ENCODE measurements around the gene AQP1. TPM values are rescaled to one million over a fixed set of nuclear protein-coding genes. Genes with fewer than 3 reads are reported as not detected.

Gene AQP1
- total RNA-seq, 4 donors from 2014 or later = 81.9 to 149 (median 113) TPM

- no peak overlapping the region for H3K27ac ChIP-seq
- no peak for ATAC-seq
Observed at GRCh38 chr7:30903146-30903545, 8.5 kb upstream of the AQP1 start.

GRCh38 chr7:30904561-30904960 is 7.1 kb upstream of the AQP1 start:
- Histone ChIP-seq H3K27ac (no peak overlapping the region), H3K27me3 (no peaks in the 10 kb centered on the region), H3K4me3 (no peak overlapping the region), H3K36me3 (no peaks in the 10 kb centered on the region), H3K4me1 (peaks cover 0 to 12% of the 10 kb centered on the region in 2 donors), H3K9me3 (no peaks in the 10 kb centered on the region)
- no peak for DNase-seq
- ATAC-seq = no peak
- in situ Hi-C loops (cut with MboI; ENCODE audit: low sequenced_read_pairs in 4 of 4) = no loop called here
- intact Hi-C loops (cut with DNase I; ENCODE audit: low total_unique reads) = no loop called here
- no peak for TF ChIP-seq POLR2A (IDR thresholded peaks at IDR 0.05)
- no peak for TF ChIP-seq CTCF (IDR thresholded peaks at IDR 0.05 in 4 of 5, conservative IDR thresholded peaks at IDR 0.05 in 1 of 5)

More at GRCh38 chr7:30903146-30903545, 8.5 kb upstream of the AQP1 start:
- TF ChIP-seq CTCF (IDR thresholded peaks at IDR 0.05 in 4 of 5, conservative IDR thresholded peaks at IDR 0.05 in 1 of 5) (no peak), POLR2A (IDR thresholded peaks at IDR 0.05) (no peak)
- intact Hi-C loops (cut with DNase I; ENCODE audit: low total_unique reads) = no loop called here
- Histone ChIP-seq H3K27me3 (no peaks in the 10 kb centered on the region), H3K4me1 (peaks cover 0 to 14% of the 10 kb centered on the region in 2 donors), H3K9me3 (no peaks in the 10 kb centered on the region), H3K4me3 (no peak overlapping the region), H3K36me3 (no peaks in the 10 kb centered on the region)
- no peak for DNase-seq
- in situ Hi-C loops (cut with MboI; ENCODE audit: low sequenced_read_pairs in 4 of 4) = no loop called here

GRCh38 chr7:30905078-30906012 is 6.3 kb upstream of the AQP1 start:
- peaks cover 2 to 10% of the 10 kb centered on the region in 2 donors for H3K4me1 ChIP-seq
- in situ Hi-C loops (cut with MboI; ENCODE audit: low sequenced_read_pairs in 4 of 4) (no loop called here), intact Hi-C loops (cut with DNase I; ENCODE audit: low total_unique reads) (no loop called here)
- no peaks in the 10 kb centered on the region for H3K36me3 ChIP-seq
- H3K9me3 ChIP-seq = no peaks in the 10 kb centered on the region
- no peaks in the 10 kb centered on the region for H3K27me3 ChIP-seq
- no peak overlapping the region for H3K4me3 ChIP-seq
- DNase-seq (no peak), ATAC-seq (no peak)
- no peak for TF ChIP-seq POLR2A (IDR thresholded peaks at IDR 0.05)
- TF ChIP-seq CTCF (IDR thresholded peaks at IDR 0.05 in 4 of 5, conservative IDR thresholded peaks at IDR 0.05 in 1 of 5) = no peak
- H3K27ac ChIP-seq = peak overlapping the region in 1 of 4 donors; percentile 0

- ATAC-seq (no peak), DNase-seq (no peak)
- TF ChIP-seq POLR2A (IDR thresholded peaks at IDR 0.05) = no peak
- no peak for TF ChIP-seq CTCF (IDR thresholded peaks at IDR 0.05 in 4 of 5, conservative IDR thresholded peaks at IDR 0.05 in 1 of 5)
- H3K27ac ChIP-seq = peak overlapping the region in 1 of 4 donors; percentile 0
- no peaks in the 10 kb centered on the region for H3K27me3 ChIP-seq
- H3K4me3 ChIP-seq = no peak overlapping the region
- intact Hi-C loops (cut with DNase I; ENCODE audit: low total_unique reads) = no loop called here
- in situ Hi-C loops (cut with MboI; ENCODE audit: low sequenced_read_pairs in 4 of 4) = no loop called here
- no peaks in the 10 kb centered on the region for H3K9me3 ChIP-seq
- no peaks in the 10 kb centered on the region for H3K36me3 ChIP-seq
- H3K4me1 ChIP-seq = peaks cover 3 to 11% of the 10 kb centered on the region in 2 donors
Observed at GRCh38 chr7:30906014-30906413, 5.6 kb upstream of the AQP1 start.

Measured in gastrocnemius medialis (tissue), 4 donors.